AG04449 (cell line): ENCODE results near the gene DNAJB4.
"Not testable (repeated sequence)": the region's sequence is repeated elsewhere in the genome, so short reads cannot be mapped to it uniquely, and the experiment has no call there.

Source experiments
- CTCF ChIA-PET: fragments of 350-600 bp; formaldehyde crosslinking; extraction: SDS; loops from one replicate; lab custom pipeline; 2021; ENCODE audit warnings: antibody characterized with exemption; lab: Yijun Ruan, JAX
- POLR2A ChIA-PET: fragments of 400-600, 350-600 bp; formaldehyde crosslinking; extraction: SDS; loops from one replicate; lab custom pipeline; 2020; ENCODE audit warnings: antibody characterized with exemption, inconsistent platforms; lab: Yijun Ruan, JAX
- DNase-seq: peaks from one replicate; pipeline ENCODE4 v3.0.0-alpha.2; 2010; ENCODE audit warnings: low read depth, low spot score
- H3K4me3 ChIP-seq: 2 replicates; pipeline ENCODE4 v1.5.1; 2011; ENCODE audit warnings: low read depth, mild to moderate bottlenecking, control low read depth, low read length
- CTCF ChIP-seq: IDR thresholded peaks from one replicate; pipeline ENCODE4 v1.5.1; 2011; ENCODE audit warnings: mild to moderate bottlenecking, moderate library complexity, low read length, control low read depth, inconsistent platforms; ENCODE audit not compliant: insufficient read depth; ENCODE audit errors: missing control alignments

DNAJB4 gene

GRCh38 chr1:78019024-78019423 lies 14.3 kb downstream of the DNAJB4 start:
- no peak for DNase-seq
- POLR2A ChIA-PET, result no interaction called here
- no peak overlapping the region for H3K4me3 ChIP-seq
- CTCF ChIA-PET, result interaction anchor here (0.8 to 1.4 kb wide), 2 partner anchors 20 to 96 kb away, joined by 4 to 5 read pairs; no protein-coding TSS in a partner anchor
- TF ChIP-seq CTCF, result no peak

- POLR2A ChIA-PET, result interaction anchor here (1.2 kb wide), 1 partner anchor 83 kb away, joined by 3 read pairs; no protein-coding TSS in a partner anchor
- CTCF ChIA-PET, H3K4me3 ChIP-seq, DNase-seq: not testable (repeated sequence)
Measured at GRCh38 chr1:78021134-78021533, 16.4 kb downstream of the DNAJB4 start.

- DNase-seq, result no peak
- CTCF ChIA-PET, result interaction anchor here (0.9 to 2.2 kb wide), 2 partner anchors 10 to 12 kb away, joined by 4 to 5 read pairs; no protein-coding TSS in a partner anchor
- H3K4me3 ChIP-seq, result no peak overlapping the region
- no peak for TF ChIP-seq CTCF
- POLR2A ChIA-PET, result no interaction called here
Measured at GRCh38 chr1:78029793-78030192, 25.1 kb downstream of the DNAJB4 start.

GRCh38 chr1:78032996-78033796 lies 28.5 kb downstream of the DNAJB4 start:
- no peak overlapping the region for H3K4me3 ChIP-seq
- POLR2A ChIA-PET, result no interaction called here
- TF ChIP-seq CTCF, result no peak
- DNase-seq, result no peak
- CTCF ChIA-PET, result interaction anchor here (0.7 to 1.5 kb wide), 5 partner anchors 10 to 81 kb away, joined by 3 to 5 read pairs (median 3); no protein-coding TSS in a partner anchor

GRCh38 chr1:78033797-78034172 lies 29.0 kb downstream of the DNAJB4 start:
- CTCF ChIA-PET, result interaction anchor here (0.7 to 1.4 kb wide), 2 partner anchors 9 to 16 kb away, joined by 4 to 5 read pairs; no protein-coding TSS in a partner anchor
- no peak overlapping the region for H3K4me3 ChIP-seq
- POLR2A ChIA-PET, result no interaction called here
- DNase-seq, result no peak
- TF ChIP-seq CTCF, result no peak

GRCh38 chr1:78035121-78035520 lies 30.4 kb downstream of the DNAJB4 start:
- CTCF ChIA-PET, result no interaction called here
- H3K4me3 ChIP-seq, result no peak overlapping the region
- no peak for DNase-seq
- POLR2A ChIA-PET, result no interaction called here
- TF ChIP-seq CTCF, result no peak
